WTC11 (cell line): ENCODE data around the gene MBD3.
"Not testable (repeated sequence)": the region's sequence is repeated elsewhere in the genome, so short reads cannot be mapped to it uniquely, and the experiment has no call there.

Source experiments
- SP1 ChIP-seq: sonication (generic); formaldehyde crosslinking; conservative IDR thresholded peaks from 2 replicates; pipeline ENCODE4 v1.8.1; 2022; ENCODE audit warnings: missing genetic modification reagents
- TF ChIP-seq, protein P1 (sequence below): fragments of 200-600 bp; IDR thresholded peaks from 2 replicates; pipeline ENCODE4 v1.8.0; 2022; ENCODE audit warnings: antibody characterized with exemption
- TF ChIP-seq, protein P2 (sequence below): sonication (generic); formaldehyde crosslinking; conservative IDR thresholded peaks from 2 replicates; pipeline ENCODE4 v1.8.1; 2022; ENCODE audit warnings: mild to moderate bottlenecking, missing genetic modification reagents
- TF ChIP-seq, protein P3 (sequence below): sonication (generic); formaldehyde crosslinking; IDR thresholded peaks from 2 replicates; pipeline ENCODE4 v1.8.1; 2022; ENCODE audit warnings: low read depth, mild to moderate bottlenecking, moderate library complexity, missing genetic modification reagents, borderline replicate concordance

DNA sequence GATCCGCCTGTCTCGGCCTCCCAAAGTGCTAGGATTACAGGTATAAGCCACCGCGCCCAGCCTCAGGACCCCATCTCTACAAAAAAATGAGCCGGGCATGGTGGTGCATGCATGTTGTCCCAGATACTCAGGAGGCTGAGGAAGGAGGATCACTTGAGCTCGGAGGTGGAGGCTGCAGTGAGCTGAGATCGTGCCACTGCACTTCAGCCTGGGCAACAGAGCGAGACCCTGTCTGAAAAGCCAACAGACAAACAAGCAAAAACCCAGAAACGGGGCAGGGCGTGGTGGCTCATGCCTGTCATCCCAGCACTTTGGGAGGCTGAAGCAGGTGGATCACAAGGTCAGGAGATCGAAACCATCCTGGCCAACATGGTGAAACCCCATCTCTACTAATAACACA lies 61.8 kb downstream of the MBD3 start:
- TF ChIP-seq, protein P1, sequence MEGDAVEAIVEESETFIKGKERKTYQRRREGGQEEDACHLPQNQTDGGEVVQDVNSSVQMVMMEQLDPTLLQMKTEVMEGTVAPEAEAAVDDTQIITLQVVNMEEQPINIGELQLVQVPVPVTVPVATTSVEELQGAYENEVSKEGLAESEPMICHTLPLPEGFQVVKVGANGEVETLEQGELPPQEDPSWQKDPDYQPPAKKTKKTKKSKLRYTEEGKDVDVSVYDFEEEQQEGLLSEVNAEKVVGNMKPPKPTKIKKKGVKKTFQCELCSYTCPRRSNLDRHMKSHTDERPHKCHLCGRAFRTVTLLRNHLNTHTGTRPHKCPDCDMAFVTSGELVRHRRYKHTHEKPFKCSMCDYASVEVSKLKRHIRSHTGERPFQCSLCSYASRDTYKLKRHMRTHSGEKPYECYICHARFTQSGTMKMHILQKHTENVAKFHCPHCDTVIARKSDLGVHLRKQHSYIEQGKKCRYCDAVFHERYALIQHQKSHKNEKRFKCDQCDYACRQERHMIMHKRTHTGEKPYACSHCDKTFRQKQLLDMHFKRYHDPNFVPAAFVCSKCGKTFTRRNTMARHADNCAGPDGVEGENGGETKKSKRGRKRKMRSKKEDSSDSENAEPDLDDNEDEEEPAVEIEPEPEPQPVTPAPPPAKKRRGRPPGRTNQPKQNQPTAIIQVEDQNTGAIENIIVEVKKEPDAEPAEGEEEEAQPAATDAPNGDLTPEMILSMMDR = not testable (repeated sequence)
- TF ChIP-seq, protein P2, sequence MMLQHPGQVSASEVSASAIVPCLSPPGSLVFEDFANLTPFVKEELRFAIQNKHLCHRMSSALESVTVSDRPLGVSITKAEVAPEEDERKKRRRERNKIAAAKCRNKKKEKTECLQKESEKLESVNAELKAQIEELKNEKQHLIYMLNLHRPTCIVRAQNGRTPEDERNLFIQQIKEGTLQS (CRISPR knock-in tag) = not testable (repeated sequence)
- TF ChIP-seq, protein P3, sequence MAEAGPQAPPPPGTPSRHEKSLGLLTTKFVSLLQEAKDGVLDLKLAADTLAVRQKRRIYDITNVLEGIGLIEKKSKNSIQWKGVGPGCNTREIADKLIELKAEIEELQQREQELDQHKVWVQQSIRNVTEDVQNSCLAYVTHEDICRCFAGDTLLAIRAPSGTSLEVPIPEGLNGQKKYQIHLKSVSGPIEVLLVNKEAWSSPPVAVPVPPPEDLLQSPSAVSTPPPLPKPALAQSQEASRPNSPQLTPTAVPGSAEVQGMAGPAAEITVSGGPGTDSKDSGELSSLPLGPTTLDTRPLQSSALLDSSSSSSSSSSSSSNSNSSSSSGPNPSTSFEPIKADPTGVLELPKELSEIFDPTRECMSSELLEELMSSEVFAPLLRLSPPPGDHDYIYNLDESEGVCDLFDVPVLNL (CRISPR knock-in tag) = not testable (repeated sequence)
- not testable (repeated sequence) for TF ChIP-seq SP1 (CRISPR knock-in tag)
